HUES6 (cell line): ENCODE measurements around the gene TMTC2.
"Not testable (repeated sequence)": the region's sequence is repeated elsewhere in the genome, so short reads cannot be mapped to it uniquely, and the experiment has no call there.

ENCODE experiments used
- H3K27ac ChIP-seq: 2 replicates; pipeline ENCODE4 v1.7.0; 2013; ENCODE audit warnings: low read depth, mild to moderate bottlenecking, low read length, inconsistent platforms
- H3K27me3 ChIP-seq: 2 replicates; pipeline ENCODE4 v1.6.1; 2013; ENCODE audit warnings: low read length; ENCODE audit not compliant: control insufficient read depth, insufficient read depth
- H3K36me3 ChIP-seq: 2 replicates; pipeline ENCODE4 v1.6.1; 2013; ENCODE audit warnings: low read length; ENCODE audit not compliant: control insufficient read depth, insufficient read depth
- H3K4me1 ChIP-seq: 2 replicates; pipeline ENCODE4 v1.6.1; 2013; ENCODE audit warnings: low read length; ENCODE audit not compliant: control insufficient read depth, insufficient read depth
- H3K4me3 ChIP-seq: 2 replicates; pipeline ENCODE4 v1.5.1; 2013; ENCODE audit warnings: low read depth, low read length
- H3K9ac ChIP-seq: one replicate; pipeline ENCODE4 v1.6.1; 2013; ENCODE audit warnings: mild to moderate bottlenecking, low read length
- H3K9me3 ChIP-seq: 2 replicates; pipeline ENCODE4 v1.6.1; 2013; ENCODE audit warnings: low read depth, low read length; ENCODE audit not compliant: control insufficient read depth, insufficient read depth

The TMTC2 gene

GRCh38 chr12:82842480-82842879 lies 155.8 kb downstream of the TMTC2 start:
- no peaks in the 10 kb centered on the region for H3K27me3 ChIP-seq
- no peak overlapping the region for H3K27ac ChIP-seq
- H3K9ac ChIP-seq: no peak overlapping the region
- H3K36me3 ChIP-seq: no peaks in the 10 kb centered on the region
- no peak overlapping the region for H3K4me3 ChIP-seq
- H3K9me3 ChIP-seq: no peaks in the 10 kb centered on the region
- H3K4me1 ChIP-seq: peaks cover 6% of the 10 kb centered on the region

GRCh38 chr12:82845076-82845475 lies 158.4 kb downstream of the TMTC2 start:
- peaks cover 17% of the 10 kb centered on the region for H3K4me1 ChIP-seq
- not testable (repeated sequence) for H3K9me3 ChIP-seq, H3K27ac ChIP-seq, H3K9ac ChIP-seq, H3K36me3 ChIP-seq, H3K27me3 ChIP-seq, H3K4me3 ChIP-seq

GRCh38 chr12:82848845-82849244 lies 162.1 kb downstream of the TMTC2 start:
- Histone ChIP-seq H3K27ac (no peak overlapping the region), H3K9me3 (no peaks in the 10 kb centered on the region), H3K27me3 (no peaks in the 10 kb centered on the region), H3K36me3 (no peaks in the 10 kb centered on the region), H3K4me3 (no peak overlapping the region), H3K4me1 (peaks cover 22% of the 10 kb centered on the region), H3K9ac (no peak overlapping the region)

GRCh38 chr12:82852529-82852928 lies 165.8 kb downstream of the TMTC2 start:
- Histone ChIP-seq H3K9me3 (no peaks in the 10 kb centered on the region), H3K27ac (no peak overlapping the region), H3K4me3 (no peak overlapping the region), H3K36me3 (no peaks in the 10 kb centered on the region), H3K9ac (no peak overlapping the region), H3K4me1 (peaks cover 28% of the 10 kb centered on the region), H3K27me3 (no peaks in the 10 kb centered on the region)

GRCh38 chr12:82855872-82856271 lies 169.2 kb downstream of the TMTC2 start:
- Histone ChIP-seq H3K27ac (no peak overlapping the region), H3K4me3 (no peak overlapping the region), H3K36me3 (no peaks in the 10 kb centered on the region), H3K9ac (no peak overlapping the region), H3K4me1 (peaks cover 17% of the 10 kb centered on the region), H3K27me3 (no peaks in the 10 kb centered on the region), H3K9me3 (no peaks in the 10 kb centered on the region)

- no peaks in the 10 kb centered on the region for H3K27me3 ChIP-seq
- no peak overlapping the region for H3K9ac ChIP-seq
- peak overlapping the region; percentile 70; the same call in 1 of the 2 replicates for H3K27ac ChIP-seq
- no peak overlapping the region; the same call in 1 of the 2 replicates for H3K4me3 ChIP-seq
- H3K4me1 ChIP-seq: peaks cover 17% of the 10 kb centered on the region
- no peaks in the 10 kb centered on the region for H3K9me3 ChIP-seq
- H3K36me3 ChIP-seq: no peaks in the 10 kb centered on the region
These were observed 170.6 kb downstream of the TMTC2 start for GRCh38 chr12:82857276-82857675.

GRCh38 chr12:82857911-82858533 lies 171.3 kb downstream of the TMTC2 start:
- H3K27me3 ChIP-seq: no peaks in the 10 kb centered on the region

GRCh38 chr12:82858534-82858917 lies 171.8 kb downstream of the TMTC2 start:
- Histone ChIP-seq H3K9ac (peak overlapping the region; percentile 49), H3K4me1 (peaks cover 22% of the 10 kb centered on the region), H3K36me3 (no peaks in the 10 kb centered on the region), H3K27me3 (no peaks in the 10 kb centered on the region), H3K4me3 (peak overlapping the region; percentile 23; the same call in 1 of the 2 replicates), H3K27ac (peak overlapping the region; percentile 80; the same call in 1 of the 2 replicates), H3K9me3 (no peaks in the 10 kb centered on the region)

More at GRCh38 chr12:82857911-82858533, 171.3 kb downstream of the TMTC2 start:
- Histone ChIP-seq H3K36me3 (no peaks in the 10 kb centered on the region), H3K9me3 (no peaks in the 10 kb centered on the region), H3K4me1 (peaks cover 21% of the 10 kb centered on the region), H3K27ac (peak overlapping the region; percentile 80; the same call in 1 of the 2 replicates), H3K9ac (peak overlapping the region; percentile 49), H3K4me3 (peak overlapping the region; percentile 16)

- Histone ChIP-seq H3K4me1 (peaks cover 19% of the 10 kb centered on the region), H3K27ac (no peak overlapping the region; the same call in 1 of the 2 replicates), H3K4me3 (no peak overlapping the region), H3K27me3 (no peaks in the 10 kb centered on the region), H3K9me3 (no peaks in the 10 kb centered on the region), H3K9ac (no peak overlapping the region), H3K36me3 (no peaks in the 10 kb centered on the region)
These were observed 175.5 kb downstream of the TMTC2 start for GRCh38 chr12:82862069-82862841.

- Histone ChIP-seq H3K27me3 (no peaks in the 10 kb centered on the region), H3K36me3 (no peaks in the 10 kb centered on the region), H3K9ac (no peak overlapping the region), H3K27ac (no peak overlapping the region), H3K9me3 (no peaks in the 10 kb centered on the region), H3K4me1 (peaks cover 13% of the 10 kb centered on the region), H3K4me3 (no peak overlapping the region)
These were observed 176.4 kb downstream of the TMTC2 start for GRCh38 chr12:82862876-82863649.
